Thyroid gland (tissue), 4 donors: ENCODE results near the gene RTN4.

Experiments used
- POLR2A ChIP-seq, 2 donors: fragments of 450-650 bp; IDR thresholded peaks; one replicate each; pipeline ENCODE4 v1.6.1; 2017; ENCODE audit warnings: antibody characterized with exemption in 2 of 2, mild to moderate bottlenecking in 2 of 2, moderate library complexity in 1 of 2
- TF ChIP-seq, protein P1 (sequence below), 6 experiments: fragments of 200-600 bp in 3 of 6; fragments of 450-650 bp in 3 of 6; sonication (generic) in 3 of 6; IDR thresholded peaks; one replicate each; pipeline ENCODE4 v1.5.1; 2016 to 2019; ENCODE audit warnings: antibody characterized with exemption in 6 of 6, mild to moderate bottlenecking in 2 of 6, inconsistent platforms in 1 of 6, moderate library complexity in 1 of 6

DNA sequence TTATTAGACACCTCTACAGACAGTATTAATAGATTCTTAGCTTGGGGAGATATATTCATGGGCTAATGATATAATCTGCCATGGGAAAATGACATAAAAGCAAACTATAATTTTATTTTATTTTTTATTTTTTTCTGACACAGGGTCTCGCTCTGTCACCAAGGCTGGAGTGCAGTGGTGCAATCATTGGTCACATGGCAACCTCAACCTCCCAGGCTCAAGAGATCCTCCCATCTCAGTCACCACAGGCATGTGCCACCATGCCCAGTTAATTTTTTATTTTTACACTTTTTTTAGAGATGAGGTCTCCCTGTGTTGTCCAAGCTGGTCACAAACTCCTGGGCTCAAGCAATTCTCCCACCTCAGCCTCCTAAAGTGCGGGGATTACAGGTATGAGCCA is 39.3 kb downstream of the RTN4 start:
- TF ChIP-seq, protein P1, sequence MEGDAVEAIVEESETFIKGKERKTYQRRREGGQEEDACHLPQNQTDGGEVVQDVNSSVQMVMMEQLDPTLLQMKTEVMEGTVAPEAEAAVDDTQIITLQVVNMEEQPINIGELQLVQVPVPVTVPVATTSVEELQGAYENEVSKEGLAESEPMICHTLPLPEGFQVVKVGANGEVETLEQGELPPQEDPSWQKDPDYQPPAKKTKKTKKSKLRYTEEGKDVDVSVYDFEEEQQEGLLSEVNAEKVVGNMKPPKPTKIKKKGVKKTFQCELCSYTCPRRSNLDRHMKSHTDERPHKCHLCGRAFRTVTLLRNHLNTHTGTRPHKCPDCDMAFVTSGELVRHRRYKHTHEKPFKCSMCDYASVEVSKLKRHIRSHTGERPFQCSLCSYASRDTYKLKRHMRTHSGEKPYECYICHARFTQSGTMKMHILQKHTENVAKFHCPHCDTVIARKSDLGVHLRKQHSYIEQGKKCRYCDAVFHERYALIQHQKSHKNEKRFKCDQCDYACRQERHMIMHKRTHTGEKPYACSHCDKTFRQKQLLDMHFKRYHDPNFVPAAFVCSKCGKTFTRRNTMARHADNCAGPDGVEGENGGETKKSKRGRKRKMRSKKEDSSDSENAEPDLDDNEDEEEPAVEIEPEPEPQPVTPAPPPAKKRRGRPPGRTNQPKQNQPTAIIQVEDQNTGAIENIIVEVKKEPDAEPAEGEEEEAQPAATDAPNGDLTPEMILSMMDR (IDR thresholded peaks at IDR 0.05), result no peak
- TF ChIP-seq POLR2A (IDR thresholded peaks at IDR 0.05), result no peak
